ENCODE results near the gene TMEM252.

Gene TMEM252

GRCh38 chr9:68506551-68506950, 34.1 kb downstream of the TMEM252 start:
- no peak for TF ChIP-seq CTCF (IDR thresholded peaks at IDR 0.05)

DNA sequence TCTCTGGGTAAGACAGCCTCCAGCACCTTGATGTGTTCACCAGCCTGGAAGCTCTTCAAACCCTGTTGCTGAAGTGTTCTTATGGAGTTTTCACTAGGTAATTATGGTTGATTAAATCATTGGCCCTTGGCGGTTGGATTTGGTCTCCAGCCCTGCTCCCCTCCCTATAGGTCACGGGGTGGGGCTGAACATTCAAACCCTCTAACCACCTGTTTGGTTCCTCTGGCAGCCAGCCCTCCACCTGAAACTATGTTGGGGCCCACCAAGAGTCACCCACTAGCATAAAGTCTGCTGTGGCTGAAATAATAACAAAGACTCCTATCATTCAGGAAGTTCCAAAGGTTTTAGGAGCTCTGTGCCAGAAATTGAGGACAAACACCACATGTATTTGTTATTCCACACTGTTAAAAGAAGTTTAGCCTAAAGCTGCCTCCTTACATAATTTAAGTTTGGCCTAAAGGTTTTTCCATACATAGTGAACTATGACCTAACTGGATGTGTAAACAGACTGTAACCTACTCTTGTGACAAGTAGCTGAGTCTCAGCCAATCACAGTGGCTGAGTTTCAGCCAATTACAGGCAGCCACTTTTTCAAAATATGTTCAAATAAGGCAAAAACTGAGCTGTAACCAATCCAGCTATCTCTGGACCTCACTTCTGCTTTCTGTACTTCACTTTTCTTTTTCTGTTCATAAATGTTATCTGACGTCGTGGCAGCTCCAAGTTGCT, 34.8 kb downstream of the TMEM252 start:
- no peak for TF ChIP-seq CTCF (IDR thresholded peaks at IDR 0.05)

GRCh38 chr9:68502279-68502678, 38.4 kb downstream of the TMEM252 start:
- no peak for TF ChIP-seq CTCF (IDR thresholded peaks at IDR 0.05)

GRCh38 chr9:68500457-68501381, 40.0 kb downstream of the TMEM252 start:
- no peak for TF ChIP-seq CTCF (IDR thresholded peaks at IDR 0.05)

DNA sequence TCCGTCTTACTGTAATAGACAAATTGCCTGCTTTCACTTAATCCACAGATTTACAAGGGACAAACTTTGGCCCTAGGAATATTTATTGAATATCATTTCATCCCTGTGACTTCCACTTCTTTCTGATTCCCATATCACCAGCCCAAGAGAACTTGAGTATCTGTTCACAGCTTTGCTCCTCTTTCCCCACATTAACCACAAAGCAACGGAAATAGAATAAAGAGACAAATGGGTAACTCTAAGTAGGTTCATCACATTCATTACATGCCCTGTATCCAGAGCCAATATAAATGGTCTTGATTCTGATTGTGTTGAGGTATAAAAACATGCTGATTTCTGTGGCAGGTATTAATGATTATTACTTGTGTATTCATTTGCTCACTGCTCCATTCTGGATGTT, 41.9 kb downstream of the TMEM252 start:
- TF ChIP-seq CTCF (IDR thresholded peaks at IDR 0.05): no peak

DNA sequence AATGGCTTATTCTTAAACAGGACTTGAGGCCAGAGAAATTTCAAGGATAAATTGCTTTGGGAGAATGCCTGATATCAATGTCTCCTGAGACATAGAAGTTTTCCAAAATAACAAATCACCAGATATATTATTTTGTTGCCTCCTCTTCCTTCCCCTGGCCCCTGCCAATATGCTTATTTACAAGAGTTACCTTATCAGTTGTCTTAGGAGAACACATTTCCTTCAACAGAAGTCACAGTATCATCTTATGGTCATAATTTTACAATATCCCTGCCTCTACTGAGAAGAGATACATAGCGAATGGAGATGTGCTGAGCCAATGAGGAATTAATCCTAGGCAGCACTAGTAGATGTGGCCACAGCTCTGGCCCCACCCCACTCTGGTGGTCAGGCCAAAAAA, 43.1 kb downstream of the TMEM252 start:
- no peak for TF ChIP-seq CTCF (IDR thresholded peaks at IDR 0.05)

- TF ChIP-seq CTCF (IDR thresholded peaks at IDR 0.05): no peak
These were observed 44.3 kb downstream of the TMEM252 start for GRCh38 chr9:68496356-68496755.
